OCI-LY1 (cell line): ENCODE results near the gene C10orf95.

Source experiments
- H2AFZ ChIP-seq: fragments of 200-600 bp; sonication (generic), shearing (Covaris generic); 2 replicates; pipeline ENCODE4 v1.6.0; 2014; ENCODE audit warnings: antibody characterized with exemption, mild to moderate bottlenecking, low read length
- H3F3A ChIP-seq: fragments of 200-600 bp; sonication (generic), shearing (Covaris generic); 2 replicates; pipeline ENCODE4 v1.6.0; 2014; ENCODE audit warnings: mild to moderate bottlenecking, antibody characterized with exemption, low read length, moderate library complexity; ENCODE audit not compliant: insufficient read depth
- H3K27ac ChIP-seq: fragments of 200-600 bp; sonication (generic); 2 replicates; pipeline ENCODE4 v1.5.1; 2014; ENCODE audit warnings: low read length, mixed run types, mild to moderate bottlenecking, low read depth; ENCODE audit not compliant: poor library complexity, severe bottlenecking
- H3K27me3 ChIP-seq: fragments of 200-600 bp; sonication (generic); 2 replicates; pipeline ENCODE4 v1.6.0; 2014; ENCODE audit warnings: antibody characterized with exemption, mild to moderate bottlenecking, low read length, moderate library complexity; ENCODE audit not compliant: insufficient read depth
- H3K36me3 ChIP-seq: fragments of 200-600 bp; sonication (generic); 2 replicates; pipeline ENCODE4 v1.6.1; 2014; ENCODE audit warnings: mild to moderate bottlenecking, antibody characterized with exemption, low read length, moderate library complexity, mixed read lengths; ENCODE audit not compliant: insufficient read depth
- H3K4me1 ChIP-seq: fragments of 200-600 bp; sonication (generic); 2 replicates; pipeline ENCODE4 v1.5.1; 2014; ENCODE audit warnings: mild to moderate bottlenecking, low read length, moderate library complexity; ENCODE audit not compliant: insufficient read depth, severe bottlenecking
- H3K4me2 ChIP-seq: fragments of 200-600 bp; sonication (generic), shearing (Covaris generic); 2 replicates; pipeline ENCODE4 v1.6.1; 2014; ENCODE audit warnings: low read length
- H3K4me3 ChIP-seq: fragments of 200-600 bp; sonication (generic); 2 replicates; pipeline ENCODE4 v1.5.1; 2014; ENCODE audit warnings: low read length, low read depth, mild to moderate bottlenecking, mixed read lengths; ENCODE audit not compliant: poor library complexity, severe bottlenecking
- H3K79me2 ChIP-seq: fragments of 200-600 bp; shearing (Covaris generic); 2 replicates; pipeline ENCODE4 v1.6.1; 2016; ENCODE audit warnings: mixed run types, low read length, mixed read lengths; ENCODE audit not compliant: insufficient read depth
- H3K9ac ChIP-seq: fragments of 200-600 bp; sonication (generic), shearing (Covaris generic); 2 replicates; pipeline ENCODE4 v1.6.1; 2014; ENCODE audit warnings: mild to moderate bottlenecking, low read length, mixed read lengths
- H3K9me2 ChIP-seq: fragments of 200-600 bp; sonication (generic), shearing (Covaris generic); 2 replicates; pipeline ENCODE4 v1.6.1; 2014; ENCODE audit warnings: low read depth, mild to moderate bottlenecking, low read length, mixed read lengths
- H3K9me3 ChIP-seq: fragments of 200-600 bp; shearing (Covaris generic); 2 replicates; pipeline ENCODE4 v1.6.1; 2014; ENCODE audit warnings: low read length, mixed read lengths
- H4K20me1 ChIP-seq: fragments of 200-600 bp; sonication (generic), shearing (Covaris generic); 2 replicates; pipeline ENCODE4 v1.6.0; 2016; ENCODE audit warnings: mild to moderate bottlenecking, low read length; ENCODE audit not compliant: insufficient read depth
- CTCF ChIP-seq: fragments of 200-600 bp; sonication (generic), shearing (Covaris generic); IDR thresholded peaks from 2 replicates; pipeline ENCODE4 v1.5.1; 2017; ENCODE audit warnings: mild to moderate bottlenecking, antibody characterized with exemption, low read length, moderate library complexity, mixed read lengths
- EZH2 ChIP-seq: fragments of 200-600 bp; sonication (generic), shearing (Covaris generic); IDR thresholded peaks from 2 replicates; pipeline ENCODE4 v1.8.0; 2017; ENCODE audit warnings: borderline replicate concordance, mixed run types, mild to moderate bottlenecking, antibody characterized with exemption, low read length, moderate library complexity, mixed read lengths

The C10orf95 gene

GRCh38 chr10:102461187-102462054 lies 10.1 kb upstream of the C10orf95 start:
- H3K27ac ChIP-seq, result peak overlapping the region; percentile 94

DNA sequence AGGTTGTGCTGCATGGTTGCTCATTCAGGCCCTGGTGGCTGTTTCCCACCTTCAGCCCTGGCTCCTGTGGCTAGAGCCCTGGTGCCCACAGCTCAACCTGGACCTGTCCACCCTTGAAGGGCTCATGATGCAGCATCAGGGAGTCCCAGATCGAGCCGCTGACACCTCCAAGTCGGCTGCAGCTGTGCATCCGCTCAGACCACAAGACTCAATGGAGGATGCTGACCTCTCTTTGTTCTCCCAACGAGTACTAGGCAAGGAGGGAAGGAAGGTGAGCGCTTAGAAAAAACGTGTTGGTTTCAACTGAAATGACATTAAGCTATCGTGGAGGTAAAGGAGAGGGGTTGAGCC lies 9.5 kb upstream of the C10orf95 start:
- H3K79me2 ChIP-seq, result no peaks in the 10 kb centered on the region
- peak overlapping the region; percentile 94 for H3K4me2 ChIP-seq
- no peaks in the 10 kb centered on the region for H3K9me2 ChIP-seq
- no peaks in the 10 kb centered on the region for H3K9me3 ChIP-seq
- peak overlapping the region; percentile 66 for H3K27ac ChIP-seq
- H4K20me1 ChIP-seq, result no peaks in the 10 kb centered on the region
- no peaks in the 10 kb centered on the region for H3F3A ChIP-seq
- no peak for TF ChIP-seq CTCF
- no peak for TF ChIP-seq EZH2
- peak overlapping the region; percentile 93 for H3K9ac ChIP-seq
- H3K4me1 ChIP-seq, result peaks cover 31% of the 10 kb centered on the region
- H3K4me3 ChIP-seq, result peak overlapping the region; percentile 85
- no peaks in the 10 kb centered on the region for H3K27me3 ChIP-seq
- H2AFZ ChIP-seq, result peak overlapping the region; percentile 82; the same call in 1 of the 2 replicates
- 0 out of 2 replicates have a peak, but pooled peaks cover 3% of the 10 kb centered on the region for H3K36me3 ChIP-seq

More at GRCh38 chr10:102461187-102462054, 10.1 kb upstream of the C10orf95 start:
- Histone ChIP-seq H3K4me2 (peak overlapping the region; percentile 94), H3K36me3 (peaks cover 1% of the 10 kb centered on the region; the same call in 1 of the 2 replicates), H3K9me2 (no peaks in the 10 kb centered on the region), H2AFZ (peak overlapping the region; percentile 82; the same call in 1 of the 2 replicates), H3K9ac (peak overlapping the region; percentile 93), H3F3A (no peaks in the 10 kb centered on the region), H3K9me3 (no peaks in the 10 kb centered on the region), H3K4me3 (peak overlapping the region; percentile 85), H3K79me2 (no peaks in the 10 kb centered on the region), H4K20me1 (no peaks in the 10 kb centered on the region), H3K4me1 (peaks cover 31% of the 10 kb centered on the region), H3K27me3 (no peaks in the 10 kb centered on the region)
- TF ChIP-seq CTCF (no peak), EZH2 (no peak)

DNA sequence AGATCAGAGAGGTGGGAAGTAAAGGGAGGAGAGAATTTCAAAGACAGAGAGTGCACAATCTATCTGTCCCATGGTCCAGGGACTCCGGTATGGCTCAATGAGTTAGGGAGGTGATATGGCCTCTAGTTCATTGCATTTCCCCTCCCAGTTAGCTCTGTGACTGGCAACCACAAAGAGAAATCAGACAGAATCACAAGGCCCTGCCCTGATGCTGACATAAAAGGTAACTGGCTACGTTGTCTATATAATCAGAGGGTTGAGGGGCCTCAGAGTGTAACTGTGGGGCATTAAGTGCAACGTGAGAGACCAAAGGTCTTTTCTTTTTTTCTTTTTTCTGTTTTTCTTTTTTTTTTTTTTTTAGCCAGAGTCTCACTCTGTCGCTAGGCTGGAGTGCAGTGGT lies 7.3 kb upstream of the C10orf95 start:
- Histone ChIP-seq H3K9me2 (no peaks in the 10 kb centered on the region), H3K9me3 (no peaks in the 10 kb centered on the region), H4K20me1 (no peaks in the 10 kb centered on the region), H3K4me3 (no peak overlapping the region), H3K4me1 (peaks cover 28% of the 10 kb centered on the region), H3K4me2 (no peak overlapping the region), H3F3A (no peaks in the 10 kb centered on the region), H3K36me3 (0 out of 2 replicates have a peak, but pooled peaks cover 3% of the 10 kb centered on the region), H3K9ac (no peak overlapping the region), H3K79me2 (no peaks in the 10 kb centered on the region), H2AFZ (no peak overlapping the region), H3K27me3 (no peaks in the 10 kb centered on the region), H3K27ac (no peak overlapping the region)
- TF ChIP-seq CTCF, result no peak
- TF ChIP-seq EZH2, result no peak
